Caco-2 (cell line): ENCODE results near the gene TSSK2. TPM values are rescaled to one million over a fixed set of nuclear protein-coding genes. Genes with fewer than 3 reads are reported as not detected.

Source experiments
- BruUV-seq: library from RNA; stranded (reverse); fragments of 400-500 nt; replicated peaks from 2 replicates; lab custom pipeline; 2021; lab: Mats Ljungman, UMichigan
- CTCF ChIA-PET: fragments of 300-600 bp; sonication (Branson Sonifier 250); formaldehyde crosslinking; loops from one replicate; lab custom pipeline; 2022; ENCODE audit warnings: antibody characterized with exemption; lab: Charles Lee
- POLR2A ChIA-PET: fragments of 300-600 bp; sonication (Branson Sonifier 250); formaldehyde crosslinking; loops from one replicate; lab custom pipeline; 2022; ENCODE audit warnings: antibody characterized with exemption; lab: Charles Lee
- DNase-seq, 2 experiments: peaks; one replicate each; pipeline versions ENCODE4 v3.0.0 to v3.0.0-alpha.2; 2020 to 2022
- H3K27me3 ChIP-seq: replicated peaks from 2 replicates; pipeline ENCODE4 v1.6.0; 2011; ENCODE audit warnings: low read length; ENCODE audit not compliant: control insufficient read depth, insufficient read depth
- H3K36me3 ChIP-seq: 2 replicates; pipeline ENCODE4 v1.5.1; 2011; ENCODE audit warnings: low read length; ENCODE audit not compliant: control insufficient read depth, insufficient read depth
- H3K4me1 ChIP-seq: fragments of 250-450 bp; sonication (Bioruptor Pico); 2 replicates; pipeline ENCODE4 v1.5.1; 2020; ENCODE audit warnings: mild to moderate bottlenecking
- H3K4me3 ChIP-seq: 2 replicates; pipeline ENCODE4 v1.5.1; 2011; ENCODE audit warnings: low read depth, mild to moderate bottlenecking, control low read depth, low read length
- H3K9me3 ChIP-seq: fragments of 250-450 bp; sonication (Bioruptor Pico); 2 replicates; pipeline ENCODE4 v1.5.1; 2020; ENCODE audit warnings: mild to moderate bottlenecking, moderate library complexity
- H3K27ac Mint-ChIP-seq: one replicate; pipeline ENCODE4 v1.8.0; 2022; ENCODE audit warnings: mixed read lengths; ENCODE audit not compliant: unreplicated experiment
- H3K27me3 Mint-ChIP-seq: one replicate; pipeline ENCODE4 v1.8.0; 2022; ENCODE audit warnings: mixed read lengths; ENCODE audit not compliant: insufficient read depth, unreplicated experiment
- H3K36me3 Mint-ChIP-seq: one replicate; pipeline ENCODE4 v1.8.0; 2022; ENCODE audit warnings: mild to moderate bottlenecking, mixed read lengths; ENCODE audit not compliant: insufficient read depth, unreplicated experiment
- H3K4me1 Mint-ChIP-seq: one replicate; pipeline ENCODE4 v1.8.0; 2022; ENCODE audit warnings: low read depth, mixed read lengths; ENCODE audit not compliant: unreplicated experiment
- H3K4me3 Mint-ChIP-seq: one replicate; pipeline ENCODE4 v1.8.0; 2022; ENCODE audit warnings: mild to moderate bottlenecking, moderate library complexity, mixed read lengths; ENCODE audit not compliant: unreplicated experiment
- H3K9me3 Mint-ChIP-seq: one replicate; pipeline ENCODE4 v1.8.0; 2022; ENCODE audit warnings: mixed read lengths; ENCODE audit not compliant: unreplicated experiment
- intact Hi-C: fragments of 100-400 bp; cut with micrococcal nuclease; formaldehyde crosslinking; loops from one replicate; pipeline ENCODE4 v1.10.0; 2022; ENCODE audit not compliant: unreplicated experiment
- total RNA-seq: library from RNA; stranded (reverse); gene quantifications from 2 replicates; pipeline ENCODE4 v1.2.3, GENCODE V29; 2022
- TF ChIP-seq, protein P1 (sequence below), 2 experiments: fragments of 200-600 bp in 1 of 2; IDR thresholded peaks; 1 replicate in 1 of 2; 2 replicates in 1 of 2; pipeline versions ENCODE4 v1.5.1 to v1.8.0; 2011 to 2022; ENCODE audit warnings: antibody characterized with exemption in 1 of 2, control low read depth in 1 of 2, inconsistent platforms in 1 of 2, low read depth in 1 of 2, low read length in 1 of 2, mild to moderate bottlenecking in 1 of 2, moderate library complexity in 1 of 2; ENCODE audit not compliant: insufficient read depth in 1 of 2, severe bottlenecking in 1 of 2, unreplicated experiment in 1 of 2

TSSK2 gene
- total RNA-seq, 1 experiment from 2014 or later = not detected

- no peaks in the 10 kb centered on the region for H3K27me3 ChIP-seq
- H3K4me3 ChIP-seq = peak overlapping the region; percentile 92
- TF ChIP-seq, protein P1, sequence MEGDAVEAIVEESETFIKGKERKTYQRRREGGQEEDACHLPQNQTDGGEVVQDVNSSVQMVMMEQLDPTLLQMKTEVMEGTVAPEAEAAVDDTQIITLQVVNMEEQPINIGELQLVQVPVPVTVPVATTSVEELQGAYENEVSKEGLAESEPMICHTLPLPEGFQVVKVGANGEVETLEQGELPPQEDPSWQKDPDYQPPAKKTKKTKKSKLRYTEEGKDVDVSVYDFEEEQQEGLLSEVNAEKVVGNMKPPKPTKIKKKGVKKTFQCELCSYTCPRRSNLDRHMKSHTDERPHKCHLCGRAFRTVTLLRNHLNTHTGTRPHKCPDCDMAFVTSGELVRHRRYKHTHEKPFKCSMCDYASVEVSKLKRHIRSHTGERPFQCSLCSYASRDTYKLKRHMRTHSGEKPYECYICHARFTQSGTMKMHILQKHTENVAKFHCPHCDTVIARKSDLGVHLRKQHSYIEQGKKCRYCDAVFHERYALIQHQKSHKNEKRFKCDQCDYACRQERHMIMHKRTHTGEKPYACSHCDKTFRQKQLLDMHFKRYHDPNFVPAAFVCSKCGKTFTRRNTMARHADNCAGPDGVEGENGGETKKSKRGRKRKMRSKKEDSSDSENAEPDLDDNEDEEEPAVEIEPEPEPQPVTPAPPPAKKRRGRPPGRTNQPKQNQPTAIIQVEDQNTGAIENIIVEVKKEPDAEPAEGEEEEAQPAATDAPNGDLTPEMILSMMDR (IDR thresholded peaks at IDR 0.05; ENCODE audit: insufficient read depth in 1 of 2, low read depth in 1 of 2, low read length in 1 of 2, severe bottlenecking in 1 of 2, unreplicated experiment in 1 of 2) = no peak
- H3K4me1 ChIP-seq = peaks cover 39% of the 10 kb centered on the region
- Mint-ChIP-seq H3K4me1 (peaks cover 18% of the 10 kb centered on the region), H3K27ac (peak overlapping the region; percentile 70), H3K36me3 (peaks cover 52% of the 10 kb centered on the region), H3K27me3 (no peaks in the 10 kb centered on the region), H3K9me3 (no peaks in the 10 kb centered on the region), H3K4me3 (peak overlapping the region; percentile 78)
- intact Hi-C loops = loop anchor here (5.0 kb wide), 3 partner anchors 34 to 301 kb away; partner anchors contain the start of genes CDC45, ESS2 and UFD1
- BruUV-seq = no TSS peak
- POLR2A ChIA-PET = no interaction called here
- no peak for DNase-seq
- H3K9me3 ChIP-seq = no peaks in the 10 kb centered on the region
- CTCF ChIA-PET = no interaction called here
- peaks cover 5% of the 10 kb centered on the region for H3K36me3 ChIP-seq
These were observed 45.6 kb downstream of the TSSK2 start for GRCh38 chr22:19176732-19177131.

DNA sequence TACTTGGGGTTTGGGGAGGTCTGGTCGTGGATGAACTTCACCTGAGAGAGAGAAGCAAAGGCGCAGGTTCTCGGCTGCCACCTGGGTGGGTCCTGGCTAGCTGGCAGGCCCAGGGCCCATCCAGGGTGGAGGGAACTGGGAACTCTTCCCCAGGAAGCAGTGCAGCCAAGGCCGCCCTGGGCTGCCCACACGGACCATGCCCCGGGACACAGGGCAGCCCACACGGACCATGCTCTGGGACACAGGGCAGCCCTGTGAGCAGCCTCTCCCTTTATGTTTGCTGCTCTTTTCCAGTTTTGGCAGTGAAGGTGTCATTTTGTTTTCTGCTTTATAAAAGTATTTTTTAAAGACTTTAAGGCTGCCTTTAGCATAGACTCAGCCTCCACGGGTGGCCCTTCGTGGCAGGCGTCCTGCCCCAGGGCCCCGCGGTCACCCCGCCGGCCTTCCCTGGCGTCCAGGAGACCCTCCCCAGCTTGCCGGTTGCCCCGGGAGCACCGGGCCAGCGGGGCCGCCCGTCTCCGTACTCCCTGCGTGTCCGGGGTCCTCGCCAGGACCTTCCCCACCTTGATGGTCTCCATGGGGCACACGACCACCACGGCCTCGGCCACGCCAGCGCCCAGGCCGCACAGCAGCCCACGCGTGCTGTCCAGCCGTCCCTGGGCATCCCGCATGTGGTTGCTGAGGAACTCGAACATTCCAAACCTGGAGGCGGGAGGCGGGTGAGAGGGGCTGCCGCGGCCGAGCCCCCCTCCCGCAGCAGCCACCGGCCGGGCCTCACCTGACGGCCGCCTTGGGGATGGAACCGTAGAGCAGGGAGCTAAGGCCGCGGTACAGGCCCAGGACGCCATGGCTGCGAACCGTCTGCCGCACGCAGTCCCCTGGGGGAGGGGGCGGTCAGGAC is 46.3 kb downstream of the TSSK2 start:
- ChIA-PET CTCF (interaction anchor here (2.0 kb wide), 1 partner anchor 56 kb away, joined by 5 read pairs; the partner anchor contains the start of gene DGCR2), POLR2A (interaction anchor here (0.6 kb wide), 1 partner anchor 210 kb away, joined by 5 read pairs; no protein-coding TSS in a partner anchor)
- Mint-ChIP-seq H3K4me3 (peak overlapping the region; percentile 78), H3K27ac (peak overlapping the region; percentile 70), H3K9me3 (no peaks in the 10 kb centered on the region), H3K4me1 (peaks cover 12% of the 10 kb centered on the region), H3K27me3 (no peaks in the 10 kb centered on the region), H3K36me3 (peaks cover 45% of the 10 kb centered on the region)
- H3K9me3 ChIP-seq = no peaks in the 10 kb centered on the region
- TF ChIP-seq, protein P1 (IDR thresholded peaks at IDR 0.05; ENCODE audit: insufficient read depth in 1 of 2, low read depth in 1 of 2, low read length in 1 of 2, severe bottlenecking in 1 of 2, unreplicated experiment in 1 of 2) = no peak
- peak overlapping the region; percentile 92 for H3K4me3 ChIP-seq
- H3K36me3 ChIP-seq = peaks cover 5% of the 10 kb centered on the region
- intact Hi-C loops = loop anchor here (5.0 kb wide), 3 partner anchors 35 to 300 kb away; partner anchors contain the start of genes CDC45, ESS2 and UFD1
- BruUV-seq = no TSS peak
- no peak for DNase-seq
- H3K27me3 ChIP-seq = no peaks in the 10 kb centered on the region
- peaks cover 39% of the 10 kb centered on the region for H3K4me1 ChIP-seq

GRCh38 chr22:19178065-19178656 is 47.1 kb downstream of the TSSK2 start:
- Histone ChIP-seq H3K9me3 (no peaks in the 10 kb centered on the region), H3K36me3 (peaks cover 5% of the 10 kb centered on the region), H3K27me3 (no peaks in the 10 kb centered on the region), H3K4me3 (peak overlapping the region; percentile 92), H3K4me1 (peaks cover 34% of the 10 kb centered on the region)
- ChIA-PET CTCF (interaction anchor here (0.5 to 2.4 kb wide), 10 partner anchors 10 to 1411 kb away, joined by 3 to 13 read pairs (median 4); partner anchors contain the start of genes CLTCL1, DGCR2 and ESS2), POLR2A (interaction anchor here (0.6 to 1.2 kb wide), 4 partner anchors 34 to 302 kb away, joined by 5 read pairs; partner anchors contain the start of genes C22orf39, CDC45 and ESS2)
- TF ChIP-seq, protein P1 (IDR thresholded peaks at IDR 0.05; ENCODE audit: insufficient read depth in 1 of 2, low read depth in 1 of 2, low read length in 1 of 2, severe bottlenecking in 1 of 2, unreplicated experiment in 1 of 2) = no peak
- intact Hi-C loops = loop anchor here (5.0 kb wide), 3 partner anchors 36 to 299 kb away; partner anchors contain the start of genes CDC45, ESS2 and UFD1
- peak; percentile 63 to 73 for DNase-seq
- H3K4me1 Mint-ChIP-seq = peaks cover 4% of the 10 kb centered on the region
- peak overlapping the region; percentile 70 for H3K27ac Mint-ChIP-seq
- peak overlapping the region; percentile 78 for H3K4me3 Mint-ChIP-seq
- no peaks in the 10 kb centered on the region for H3K9me3 Mint-ChIP-seq
- H3K27me3 Mint-ChIP-seq = no peaks in the 10 kb centered on the region
- no TSS peak for BruUV-seq
- H3K36me3 Mint-ChIP-seq = peaks cover 39% of the 10 kb centered on the region
